Measurements from ENCODE around the gene KLK12. TPM values are rescaled to one million over a fixed set of nuclear protein-coding genes. Genes with fewer than 3 reads are reported as not detected.

The KLK12 gene
- polyA plus RNA-seq, 1 donor from 2014 or later, result not detected

DNA sequence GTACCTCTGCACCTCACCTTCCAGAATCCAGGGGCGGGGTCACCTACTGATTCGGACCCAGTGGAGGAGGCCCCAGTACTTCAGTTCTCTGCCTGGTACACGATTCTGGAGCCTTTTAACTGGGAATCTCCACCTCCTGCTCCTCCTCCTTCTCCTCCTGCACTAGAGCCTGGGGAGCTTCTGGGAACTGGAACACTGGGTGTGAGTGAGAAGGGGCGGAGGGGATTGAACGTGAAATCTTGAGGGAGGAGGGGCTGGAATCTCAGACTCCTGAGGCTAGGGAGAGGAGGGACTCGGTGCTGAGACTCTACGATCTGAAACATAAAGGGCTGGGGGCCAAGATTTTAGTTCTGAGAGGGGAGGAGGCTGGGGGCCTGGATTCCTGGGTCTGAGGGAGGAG lies 33.3 kb downstream of the KLK12 start, which contains the start of gene KLK8:
TSS of gene KLK8 (minus strand) at position 90 of the 400 bp plus-strand sequence. CDS start 437 bp downstream, outside the sequence.
- H3K9me2 ChIP-seq (ENCODE audit: insufficient read depth, low read length), result no peaks in the 10 kb centered on the region
- no peak within 1 kb of the TSS for H3K4me2 ChIP-seq (ENCODE audit: low read length)
- no peak within 1 kb of the TSS for H3K4me3 ChIP-seq (ENCODE audit: low read length)
- H3K36me3 ChIP-seq (ENCODE audit: insufficient read depth, low read length), result no peaks in the 10 kb centered on the region
- no peaks in the 10 kb centered on the region for H3K9me3 ChIP-seq (ENCODE audit: low read length)
- H3K27me3 ChIP-seq (ENCODE audit: insufficient read depth, low read depth, low read length), result no peaks in the 10 kb centered on the region
- H3K79me2 ChIP-seq (replicated peaks; ENCODE audit: insufficient read depth, low read length), result no peaks in the 10 kb centered on the region
- H3K9ac ChIP-seq (ENCODE audit: low read length), result no peak within 1 kb of the TSS
- H2AFZ ChIP-seq (ENCODE audit: low read depth, low read length), result no peak within 1 kb of the TSS
- H3F3A ChIP-seq (ENCODE audit: insufficient read depth, low read length, poor library complexity, severe bottlenecking), result no peaks in the 10 kb centered on the region
- TF ChIP-seq EP300 (conservative IDR thresholded peaks at IDR 0.05; ENCODE audit: poor library complexity, severe bottlenecking) (no peak), MXI1 (conservative IDR thresholded peaks at IDR 0.05; ENCODE audit: poor library complexity, severe bottlenecking) (no peak), POLR2AphosphoS5 (IDR thresholded peaks at IDR 0.05) (no peak), EZH2 (IDR thresholded peaks at IDR 0.05; ENCODE audit: borderline replicate concordance, insufficient read depth, low read length, poor library complexity, severe bottlenecking) (no peak), TAF1 (IDR thresholded peaks at IDR 0.05; ENCODE audit: low read depth) (no peak), RAD21 (conservative IDR thresholded peaks at IDR 0.05) (no peak), SMC3 (conservative IDR thresholded peaks at IDR 0.05; ENCODE audit: poor library complexity) (no peak)
- TF ChIP-seq, protein P1, sequence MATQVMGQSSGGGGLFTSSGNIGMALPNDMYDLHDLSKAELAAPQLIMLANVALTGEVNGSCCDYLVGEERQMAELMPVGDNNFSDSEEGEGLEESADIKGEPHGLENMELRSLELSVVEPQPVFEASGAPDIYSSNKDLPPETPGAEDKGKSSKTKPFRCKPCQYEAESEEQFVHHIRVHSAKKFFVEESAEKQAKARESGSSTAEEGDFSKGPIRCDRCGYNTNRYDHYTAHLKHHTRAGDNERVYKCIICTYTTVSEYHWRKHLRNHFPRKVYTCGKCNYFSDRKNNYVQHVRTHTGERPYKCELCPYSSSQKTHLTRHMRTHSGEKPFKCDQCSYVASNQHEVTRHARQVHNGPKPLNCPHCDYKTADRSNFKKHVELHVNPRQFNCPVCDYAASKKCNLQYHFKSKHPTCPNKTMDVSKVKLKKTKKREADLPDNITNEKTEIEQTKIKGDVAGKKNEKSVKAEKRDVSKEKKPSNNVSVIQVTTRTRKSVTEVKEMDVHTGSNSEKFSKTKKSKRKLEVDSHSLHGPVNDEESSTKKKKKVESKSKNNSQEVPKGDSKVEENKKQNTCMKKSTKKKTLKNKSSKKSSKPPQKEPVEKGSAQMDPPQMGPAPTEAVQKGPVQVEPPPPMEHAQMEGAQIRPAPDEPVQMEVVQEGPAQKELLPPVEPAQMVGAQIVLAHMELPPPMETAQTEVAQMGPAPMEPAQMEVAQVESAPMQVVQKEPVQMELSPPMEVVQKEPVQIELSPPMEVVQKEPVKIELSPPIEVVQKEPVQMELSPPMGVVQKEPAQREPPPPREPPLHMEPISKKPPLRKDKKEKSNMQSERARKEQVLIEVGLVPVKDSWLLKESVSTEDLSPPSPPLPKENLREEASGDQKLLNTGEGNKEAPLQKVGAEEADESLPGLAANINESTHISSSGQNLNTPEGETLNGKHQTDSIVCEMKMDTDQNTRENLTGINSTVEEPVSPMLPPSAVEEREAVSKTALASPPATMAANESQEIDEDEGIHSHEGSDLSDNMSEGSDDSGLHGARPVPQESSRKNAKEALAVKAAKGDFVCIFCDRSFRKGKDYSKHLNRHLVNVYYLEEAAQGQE (IDR thresholded peaks at IDR 0.05; ENCODE audit: borderline replicate concordance), result no peak
- TF ChIP-seq, protein P2, sequence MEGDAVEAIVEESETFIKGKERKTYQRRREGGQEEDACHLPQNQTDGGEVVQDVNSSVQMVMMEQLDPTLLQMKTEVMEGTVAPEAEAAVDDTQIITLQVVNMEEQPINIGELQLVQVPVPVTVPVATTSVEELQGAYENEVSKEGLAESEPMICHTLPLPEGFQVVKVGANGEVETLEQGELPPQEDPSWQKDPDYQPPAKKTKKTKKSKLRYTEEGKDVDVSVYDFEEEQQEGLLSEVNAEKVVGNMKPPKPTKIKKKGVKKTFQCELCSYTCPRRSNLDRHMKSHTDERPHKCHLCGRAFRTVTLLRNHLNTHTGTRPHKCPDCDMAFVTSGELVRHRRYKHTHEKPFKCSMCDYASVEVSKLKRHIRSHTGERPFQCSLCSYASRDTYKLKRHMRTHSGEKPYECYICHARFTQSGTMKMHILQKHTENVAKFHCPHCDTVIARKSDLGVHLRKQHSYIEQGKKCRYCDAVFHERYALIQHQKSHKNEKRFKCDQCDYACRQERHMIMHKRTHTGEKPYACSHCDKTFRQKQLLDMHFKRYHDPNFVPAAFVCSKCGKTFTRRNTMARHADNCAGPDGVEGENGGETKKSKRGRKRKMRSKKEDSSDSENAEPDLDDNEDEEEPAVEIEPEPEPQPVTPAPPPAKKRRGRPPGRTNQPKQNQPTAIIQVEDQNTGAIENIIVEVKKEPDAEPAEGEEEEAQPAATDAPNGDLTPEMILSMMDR (IDR thresholded peaks at IDR 0.05; ENCODE audit: poor library complexity, severe bottlenecking), result no peak
- H4K20me1 ChIP-seq (ENCODE audit: insufficient read depth), result no peaks in the 10 kb centered on the region
- H3K27ac ChIP-seq (ENCODE audit: low read length), result no peak within 1 kb of the TSS

DNA sequence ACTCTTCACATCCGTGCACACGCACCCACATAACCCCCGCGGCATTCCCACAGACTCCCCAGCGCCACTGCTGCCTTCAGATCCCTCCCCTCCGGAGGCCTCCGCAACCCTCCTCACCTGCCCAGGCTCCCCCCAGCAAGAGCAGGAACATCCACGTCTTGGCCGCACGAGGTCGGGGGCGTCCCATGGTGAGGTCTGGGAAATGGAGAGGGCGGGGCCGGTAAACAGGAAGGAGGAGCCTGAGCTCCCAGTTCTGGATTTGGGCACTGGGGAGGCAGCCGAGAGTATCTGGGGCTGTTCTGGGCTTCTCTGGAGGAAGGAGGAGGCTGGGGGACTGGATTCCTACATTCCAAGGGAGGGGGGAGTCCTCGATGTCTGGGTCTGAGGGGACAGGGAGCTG lies 33.8 kb downstream of the KLK12 start:
- Histone ChIP-seq H3K4me3 (ENCODE audit: low read length) (no peak overlapping the region), H2AFZ (ENCODE audit: low read depth, low read length) (no peak overlapping the region)

More for the DNA sequence above, 33.8 kb downstream of the KLK12 start:
- no peak overlapping the region for H3K9ac ChIP-seq (ENCODE audit: low read length)
- H3F3A ChIP-seq (ENCODE audit: insufficient read depth, low read length, poor library complexity, severe bottlenecking), result no peaks in the 10 kb centered on the region
- TF ChIP-seq, protein P2 (IDR thresholded peaks at IDR 0.05; ENCODE audit: poor library complexity, severe bottlenecking), result no peak
- TF ChIP-seq SMC3 (conservative IDR thresholded peaks at IDR 0.05; ENCODE audit: poor library complexity) (no peak), MXI1 (conservative IDR thresholded peaks at IDR 0.05; ENCODE audit: poor library complexity, severe bottlenecking) (no peak), EZH2 (IDR thresholded peaks at IDR 0.05; ENCODE audit: borderline replicate concordance, insufficient read depth, low read length, poor library complexity, severe bottlenecking) (no peak), RAD21 (conservative IDR thresholded peaks at IDR 0.05) (no peak), EP300 (conservative IDR thresholded peaks at IDR 0.05; ENCODE audit: poor library complexity, severe bottlenecking) (no peak), POLR2AphosphoS5 (IDR thresholded peaks at IDR 0.05) (no peak), TAF1 (IDR thresholded peaks at IDR 0.05; ENCODE audit: low read depth) (no peak)
- TF ChIP-seq, protein P1 (IDR thresholded peaks at IDR 0.05; ENCODE audit: borderline replicate concordance), result no peak
- H3K36me3 ChIP-seq (ENCODE audit: insufficient read depth, low read length), result no peaks in the 10 kb centered on the region
- no peaks in the 10 kb centered on the region for H3K9me2 ChIP-seq (ENCODE audit: insufficient read depth, low read length)
- no peaks in the 10 kb centered on the region for H4K20me1 ChIP-seq (ENCODE audit: insufficient read depth)
- no peak overlapping the region for H3K4me2 ChIP-seq (ENCODE audit: low read length)
- no peaks in the 10 kb centered on the region for H3K27me3 ChIP-seq (ENCODE audit: insufficient read depth, low read depth, low read length)
- H3K9me3 ChIP-seq (ENCODE audit: low read length), result no peaks in the 10 kb centered on the region
- no peaks in the 10 kb centered on the region for H3K79me2 ChIP-seq (replicated peaks; ENCODE audit: insufficient read depth, low read length)
- no peak overlapping the region for H3K27ac ChIP-seq (ENCODE audit: low read length)

Measured in neural cell (in vitro differentiated cells).